HepG2 (cell line): ENCODE results near the gene UGT1A3.

Experiments
- FIP1L1 ChIP-seq: fragments of 200-400 bp; formaldehyde crosslinking; IDR thresholded peaks from 2 replicates; pipeline ENCODE4 v1.6.1; 2018; ENCODE audit warnings: low read depth, mild to moderate bottlenecking, low read length, moderate library complexity, borderline replicate concordance; ENCODE audit not compliant: insufficient read depth
- GATA4 ChIP-seq: sonication (generic); IDR thresholded peaks from 2 replicates; pipeline ENCODE4 v1.6.1; 2016; ENCODE audit warnings: antibody characterized with exemption, low read depth, borderline replicate concordance
- HCFC1 ChIP-seq: fragments of 150-350 bp; IDR thresholded peaks from 2 replicates; pipeline ENCODE4 v1.6.1; 2014; ENCODE audit warnings: low read depth, low read length
- POLR2AphosphoS2 ChIP-seq: IDR thresholded peaks from 2 replicates; pipeline ENCODE4 v1.6.1; 2011; ENCODE audit warnings: low read depth, low read length, improper control_type of control experiment
- SP1 ChIP-seq, 2 experiments: fragments of 450-650 bp in 1 of 2; sonication (generic) in 1 of 2; formaldehyde crosslinking in 1 of 2; IDR thresholded peaks; 2 replicates each; pipeline versions ENCODE4 v1.4.0 to v1.6.1; 2016 to 2020; ENCODE audit warnings: missing genetic modification reagents in 1 of 2
- TAF1 ChIP-seq: sonication (generic); formaldehyde crosslinking; IDR thresholded peaks from 2 replicates; pipeline ENCODE4 v1.4.0; 2020; ENCODE audit warnings: missing genetic modification reagents
- TF ChIP-seq, protein P1 (sequence below): sonication (generic); formaldehyde crosslinking; IDR thresholded peaks from 2 replicates; pipeline ENCODE4 v1.5.0; 2020; ENCODE audit warnings: mild to moderate bottlenecking, missing genetic modification reagents, moderate library complexity
- TF ChIP-seq, protein P2 (sequence below): IDR thresholded peaks from 2 replicates; pipeline ENCODE4 v1.6.1; 2016; ENCODE audit warnings: low read depth

DNA sequence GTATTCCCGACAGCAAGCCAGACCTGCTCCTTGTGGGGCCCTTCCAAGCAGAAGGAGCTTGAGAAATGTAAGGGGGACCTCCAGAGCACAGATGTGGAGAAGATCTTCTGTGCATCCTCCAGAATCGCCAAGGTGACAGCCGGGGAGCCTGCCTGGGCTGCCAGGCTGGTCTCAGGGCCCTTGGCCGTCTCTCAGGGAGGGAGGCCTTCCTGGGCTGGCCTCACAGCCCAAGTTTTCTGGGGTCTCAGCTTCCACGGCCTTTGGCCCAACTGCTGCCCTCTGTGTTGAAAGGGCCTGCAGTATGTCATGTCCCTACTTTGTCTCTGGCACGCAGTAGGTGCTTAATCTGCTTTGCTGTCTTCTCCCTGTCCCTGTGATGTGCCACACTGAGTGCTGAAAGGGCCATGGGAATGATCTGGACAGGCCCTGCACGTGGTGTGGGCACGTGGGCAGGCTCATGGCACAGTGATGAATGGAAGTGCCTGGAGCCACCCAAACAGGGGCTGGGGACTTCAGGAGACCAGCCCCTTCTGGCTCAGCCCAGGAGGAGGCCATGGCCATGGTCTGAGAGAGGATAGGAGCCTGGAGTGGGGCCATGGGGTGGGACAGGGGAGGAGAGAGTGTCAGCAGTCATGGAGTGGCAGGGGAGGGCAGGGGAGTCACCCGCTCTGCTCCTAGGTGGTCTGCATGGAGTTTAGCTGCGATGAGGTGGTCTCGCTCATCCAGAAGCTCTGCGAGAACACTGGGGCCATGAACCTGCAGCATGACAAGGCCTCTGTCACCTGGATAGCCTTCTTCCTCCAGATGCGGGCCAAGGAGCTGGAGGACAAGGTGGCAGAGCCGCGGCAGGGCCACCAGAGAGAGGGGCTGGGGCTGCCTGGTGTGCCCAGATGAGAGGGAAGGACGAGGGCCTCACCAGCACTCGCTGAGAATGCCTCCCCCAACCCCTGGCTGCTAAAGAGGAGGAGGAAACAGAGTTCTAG, 90.1 kb downstream of the UGT1A3 start:
- no peak for TF ChIP-seq HCFC1
- TF ChIP-seq GATA4, result no peak
- TF ChIP-seq, protein P1, sequence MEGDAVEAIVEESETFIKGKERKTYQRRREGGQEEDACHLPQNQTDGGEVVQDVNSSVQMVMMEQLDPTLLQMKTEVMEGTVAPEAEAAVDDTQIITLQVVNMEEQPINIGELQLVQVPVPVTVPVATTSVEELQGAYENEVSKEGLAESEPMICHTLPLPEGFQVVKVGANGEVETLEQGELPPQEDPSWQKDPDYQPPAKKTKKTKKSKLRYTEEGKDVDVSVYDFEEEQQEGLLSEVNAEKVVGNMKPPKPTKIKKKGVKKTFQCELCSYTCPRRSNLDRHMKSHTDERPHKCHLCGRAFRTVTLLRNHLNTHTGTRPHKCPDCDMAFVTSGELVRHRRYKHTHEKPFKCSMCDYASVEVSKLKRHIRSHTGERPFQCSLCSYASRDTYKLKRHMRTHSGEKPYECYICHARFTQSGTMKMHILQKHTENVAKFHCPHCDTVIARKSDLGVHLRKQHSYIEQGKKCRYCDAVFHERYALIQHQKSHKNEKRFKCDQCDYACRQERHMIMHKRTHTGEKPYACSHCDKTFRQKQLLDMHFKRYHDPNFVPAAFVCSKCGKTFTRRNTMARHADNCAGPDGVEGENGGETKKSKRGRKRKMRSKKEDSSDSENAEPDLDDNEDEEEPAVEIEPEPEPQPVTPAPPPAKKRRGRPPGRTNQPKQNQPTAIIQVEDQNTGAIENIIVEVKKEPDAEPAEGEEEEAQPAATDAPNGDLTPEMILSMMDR, result no peak
- no peak for TF ChIP-seq FIP1L1
- TF ChIP-seq, protein P2, sequence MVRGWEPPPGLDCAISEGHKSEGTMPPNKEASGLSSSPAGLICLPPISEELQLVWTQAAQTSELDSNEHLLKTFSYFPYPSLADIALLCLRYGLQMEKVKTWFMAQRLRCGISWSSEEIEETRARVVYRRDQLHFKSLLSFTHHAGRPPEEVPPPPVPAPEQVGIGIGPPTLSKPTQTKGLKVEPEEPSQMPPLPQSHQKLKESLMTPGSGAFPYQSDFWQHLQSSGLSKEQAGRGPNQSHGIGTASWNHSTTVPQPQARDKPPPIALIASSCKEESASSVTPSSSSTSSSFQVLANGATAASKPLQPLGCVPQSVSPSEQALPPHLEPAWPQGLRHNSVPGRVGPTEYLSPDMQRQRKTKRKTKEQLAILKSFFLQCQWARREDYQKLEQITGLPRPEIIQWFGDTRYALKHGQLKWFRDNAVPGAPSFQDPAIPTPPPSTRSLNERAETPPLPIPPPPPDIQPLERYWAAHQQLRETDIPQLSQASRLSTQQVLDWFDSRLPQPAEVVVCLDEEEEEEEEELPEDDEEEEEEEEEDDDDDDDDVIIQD (CRISPR knock-in tag), result no peak
- no peak for TF ChIP-seq TAF1 (CRISPR knock-in tag)
- TF ChIP-seq SP1 (IDR thresholded peaks at IDR 0.05), result no peak
- TF ChIP-seq SP1 (CRISPR knock-in tag; IDR thresholded peaks at IDR 0.05), result no peak
- TF ChIP-seq POLR2AphosphoS2, result no peak
